ENCODE measurements around the gene ST8SIA5. TPM values are rescaled to one million over a fixed set of nuclear protein-coding genes. Genes with fewer than 3 reads are reported as not detected.

ST8SIA5 gene
- total and polyA plus RNA-seq, 5 experiments from 2014 or later, result 0.25 TPM; not detected in 4

Other genes with a start within 250 kb of the ST8SIA5 start
- under 1 TPM; 0.08 to 0.39 TPM for gene LOXHD1, start 99.8 kb downstream of the ST8SIA5 start, total RNA-seq
- gene LOXHD1, start 99.8 kb downstream of the ST8SIA5 start, polyA plus RNA-seq, result not detected
- gene PIAS2, start 160.5 kb upstream of the ST8SIA5 start, total RNA-seq, result 10 to 100 TPM; 40.6 to 45.4 TPM
- 10 to 100 TPM; 16.5 to 22.8 (median 20.7) TPM for gene PIAS2, start 160.5 kb upstream of the ST8SIA5 start, polyA plus RNA-seq
- gene KATNAL2, start 160.5 kb upstream of the ST8SIA5 start, total RNA-seq, result 1 to 10 TPM; 1.7 to 2.2 TPM
- gene KATNAL2, start 160.5 kb upstream of the ST8SIA5 start, polyA plus RNA-seq, result 1 to 10 TPM in 1 of 3 donors, under 1 TPM in 2; 0.11 to 1.1 (median 0.72) TPM